K562 (cell line): ENCODE measurements around the gene SLC7A4. TPM values are rescaled to one million over a fixed set of nuclear protein-coding genes. Genes with fewer than 3 reads are reported as not detected.

Experiments
- CCNT2 ChIP-seq: IDR thresholded peaks from 2 replicates; pipeline ENCODE4 v1.6.1; 2011; ENCODE audit warnings: borderline replicate concordance, low read depth, mild to moderate bottlenecking, moderate library complexity, mixed read lengths, low read length; ENCODE audit not compliant: insufficient read length; ENCODE audit errors: extremely low read depth
- CEBPB ChIP-seq: fragments of 450-650 bp; IDR thresholded peaks from 2 replicates; pipeline ENCODE4 v1.6.1; 2016; ENCODE audit warnings: missing genetic modification characterization, missing compliant biosample characterization
- CHD2 ChIP-seq: IDR thresholded peaks from 2 replicates; pipeline ENCODE4 v1.6.1; 2011; ENCODE audit warnings: low read depth, low read length
- CXXC5 ChIP-seq: fragments of 250-450 bp; sonication (Bioruptor Pico); IDR thresholded peaks from 2 replicates; pipeline ENCODE4 v1.8.0; 2022; ENCODE audit warnings: inconsistent platforms, mild to moderate bottlenecking, moderate library complexity
- DEAF1 ChIP-seq: fragments of 450-650 bp; formaldehyde crosslinking; IDR thresholded peaks from 2 replicates; pipeline ENCODE4 v1.4.0; 2020; ENCODE audit warnings: mild to moderate bottlenecking, moderate library complexity
- E2F3 ChIP-seq: fragments of 250-450 bp; sonication (Bioruptor Pico); IDR thresholded peaks from 2 replicates; pipeline ENCODE4 v1.4.0; 2020; ENCODE audit warnings: mild to moderate bottlenecking
- GTF2F1 ChIP-seq: IDR thresholded peaks from 2 replicates; pipeline ENCODE4 v1.6.1; 2011; ENCODE audit warnings: low read depth, low read length, improper control_type of control experiment
- HOMEZ ChIP-seq: fragments of 250-450 bp; sonication (Bioruptor Pico); IDR thresholded peaks from 2 replicates; pipeline ENCODE4 v1.4.0; 2020; ENCODE audit warnings: mild to moderate bottlenecking, moderate library complexity
- NEUROD1 ChIP-seq: fragments of 150-350 bp; IDR thresholded peaks from 2 replicates; pipeline ENCODE4 v1.6.1; 2014; ENCODE audit warnings: borderline replicate concordance, low read length, low read depth; ENCODE audit not compliant: partially characterized antibody
- NFIX ChIP-seq: fragments of 250-450 bp; sonication (Bioruptor Pico); IDR thresholded peaks from 2 replicates; pipeline ENCODE4 v1.4.0; 2020; ENCODE audit warnings: low read depth, mild to moderate bottlenecking, moderate library complexity
- PCBP2 ChIP-seq: fragments of 200-400 bp; formaldehyde crosslinking; IDR thresholded peaks from 2 replicates; pipeline ENCODE4 v1.6.1; 2018; ENCODE audit warnings: low read length, low read depth, mild to moderate bottlenecking, moderate library complexity; ENCODE audit not compliant: poor library complexity, severe bottlenecking
- PHB2 ChIP-seq: fragments of 450-650 bp; IDR thresholded peaks from 2 replicates; pipeline ENCODE4 v1.6.1; 2017; ENCODE audit warnings: low read depth
- RBM22 ChIP-seq: fragments of 200-400 bp; formaldehyde crosslinking; IDR thresholded peaks from 2 replicates; pipeline ENCODE4 v1.6.1; 2018; ENCODE audit warnings: low read length, low read depth; ENCODE audit not compliant: poor library complexity, severe bottlenecking
- XRCC3 ChIP-seq: fragments of 450-650 bp; IDR thresholded peaks from 2 replicates; pipeline ENCODE4 v1.6.1; 2017; ENCODE audit warnings: mild to moderate bottlenecking, moderate library complexity
- ZFP91 ChIP-seq: sonication (generic); formaldehyde crosslinking; IDR thresholded peaks from 2 replicates; pipeline ENCODE4 v1.8.0; 2022; ENCODE audit warnings: mild to moderate bottlenecking, missing genetic modification reagents
- ZHX1 ChIP-seq: fragments of 150-350 bp; conservative IDR thresholded peaks from 2 replicates; pipeline ENCODE4 v1.6.1; 2014; ENCODE audit warnings: low read length
- ZNF175 ChIP-seq: fragments of 200-800 bp; sonication (Bioruptor generic); IDR thresholded peaks from 2 replicates; pipeline ENCODE4 v1.6.1; 2016; ENCODE audit warnings: low read depth, mild to moderate bottlenecking, missing genetic modification characterization, missing compliant biosample characterization
- ZNF354B ChIP-seq: fragments of 250-450 bp; sonication (Bioruptor Pico); IDR thresholded peaks from 2 replicates; pipeline ENCODE4 v1.4.0; 2020
- ZNF584 ChIP-seq: fragments of 200-800 bp; sonication (Bioruptor generic); IDR thresholded peaks from 2 replicates; pipeline ENCODE4 v1.6.1; 2016; ENCODE audit warnings: low read depth, mild to moderate bottlenecking, missing genetic modification characterization, missing compliant biosample characterization
- ZNF586 ChIP-seq: fragments of 450-650 bp; formaldehyde crosslinking; conservative IDR thresholded peaks from 2 replicates; pipeline ENCODE4 v1.4.0; 2020; ENCODE audit warnings: mild to moderate bottlenecking, moderate library complexity
- ZNF717 ChIP-seq: fragments of 250-450 bp; sonication (Bioruptor Pico); IDR thresholded peaks from 2 replicates; pipeline ENCODE4 v1.5.0; 2021
- ZNF764 ChIP-seq: fragments of 250-450 bp; sonication (Bioruptor Pico); IDR thresholded peaks from 2 replicates; pipeline ENCODE4 v1.4.0; 2020; ENCODE audit warnings: low read depth, mild to moderate bottlenecking, moderate library complexity
- polyA plus RNA-seq, 8 experiments: library from polyadenylated mRNA; depleted of rRNA in 4 of 8; stranded (reverse) in 5 of 8; unstranded in 3 of 8; fragments of >200 nt; fragmentation: Nextera tagmentation in 2 of 8; fragmentation: Illumina TruSeq in 1 of 8; extraction: Ambion mirVana in 2 of 8; extraction: Trizol in 1 of 8; gene quantifications; 2 replicates each; pipeline versions ENCODE4 v1.2.1 to v1.2.3, GENCODE V29; 2011 to 2014; ENCODE audit warnings: inconsistent platforms in 1 of 8, missing spikeins in 1 of 8
- total RNA-seq, 7 experiments: library from RNA; depleted of rRNA in 6 of 7; stranded (reverse); fragments of >200 nt in 6 of 7; fragmentation: Illumina TruSeq in 2 of 7; extraction: Trizol in 2 of 7; gene quantifications; 2 replicates each; pipeline versions ENCODE4 v1.2.1 to v1.2.3, GENCODE V29; 2011 to 2021; ENCODE audit warnings: low replicate concordance in 1 of 7

SLC7A4 gene
- total and polyA plus RNA-seq, 9 of the 15 experiments (the other 6 are each of a cell fraction or from before 2014, with no cell fraction given): not detected

GRCh38 chr22:21045585-21046294, 13.4 kb upstream of the SLC7A4 start, which contains the start of gene LRRC74B (continued):
- TF ChIP-seq HOMEZ (no peak), CEBPB (tag) (no peak), ZFP91 (no peak; the same call in 1 of the 2 replicates), ZHX1 (peak; percentile 44; the same call in 1 of the 2 replicates), DEAF1 (CRISPR knock-in tag) (no peak), NEUROD1 (peak; percentile 100), ZNF354B (CRISPR knock-in tag) (no peak), XRCC3 (no peak), ZNF764 (CRISPR knock-in tag) (no peak), PHB2 (no peak), ZNF584 (CRISPR knock-in tag) (no peak), CCNT2 (no peak), ZNF175 (CRISPR knock-in tag) (no peak), GTF2F1 (no peak), PCBP2 (no peak), RBM22 (peak; percentile 100), E2F3 (CRISPR knock-in tag) (no peak), ZNF586 (CRISPR knock-in tag) (no peak), CHD2 (peak; percentile 93), NFIX (CRISPR knock-in tag) (no peak), ZNF717 (CRISPR knock-in tag) (no peak), CXXC5 (CRISPR knock-in tag) (peak; percentile 96)
